H7 (cell line): ENCODE data around the gene PPP1R37. TPM values are rescaled to one million over a fixed set of nuclear protein-coding genes. Genes with fewer than 3 reads are reported as not detected.

Experiments
- DNase-seq: peaks from one replicate; pipeline ENCODE4 v3.0.0; 2012
- H3K27me3 ChIP-seq: 2 replicates; pipeline ENCODE4 v1.6.0; 2011; ENCODE audit warnings: mild to moderate bottlenecking, low read length; ENCODE audit not compliant: control insufficient read depth, insufficient read depth
- H3K36me3 ChIP-seq: replicated peaks from 2 replicates; pipeline ENCODE4 v1.5.1; 2011; ENCODE audit warnings: low read length; ENCODE audit not compliant: control insufficient read depth, insufficient read depth
- H3K4me3 ChIP-seq: 2 replicates; pipeline ENCODE4 v1.5.1; 2011; ENCODE audit warnings: low read depth, mild to moderate bottlenecking, control low read depth, low read length, moderate library complexity; ENCODE audit not compliant: insufficient read depth
- total RNA-seq: library from RNA; depleted of rRNA; stranded (reverse); fragments of >200 nt; shearing (Covaris generic); gene quantifications from 2 replicates; pipeline ENCODE4 v1.2.3, GENCODE V29; 2014

PPP1R37 gene
- total RNA-seq, 1 experiment from 2014 or later = 32.9 TPM

GRCh38 chr19:45172611-45173208 lies 79.7 kb downstream of the PPP1R37 start:
- DNase-seq = no peak
- no peak overlapping the region for H3K4me3 ChIP-seq
- no peaks in the 10 kb centered on the region for H3K27me3 ChIP-seq
- no peaks in the 10 kb centered on the region for H3K36me3 ChIP-seq

GRCh38 chr19:45173816-45174215 lies 80.8 kb downstream of the PPP1R37 start:
- Histone ChIP-seq H3K36me3 (no peaks in the 10 kb centered on the region), H3K4me3 (no peak overlapping the region), H3K27me3 (no peaks in the 10 kb centered on the region)
- no peak for DNase-seq

GRCh38 chr19:45175515-45176345 lies 82.8 kb downstream of the PPP1R37 start:
- Histone ChIP-seq H3K4me3 (no peak overlapping the region), H3K27me3 (peaks cover 3% of the 10 kb centered on the region; the same call in 1 of the 2 replicates), H3K36me3 (no peaks in the 10 kb centered on the region)
- DNase-seq = no peak

- H3K36me3 ChIP-seq = no peaks in the 10 kb centered on the region
- DNase-seq = no peak
- peaks cover 3% of the 10 kb centered on the region; the same call in 1 of the 2 replicates for H3K27me3 ChIP-seq
- H3K4me3 ChIP-seq = peak within 1 kb of the TSS; percentile 88
These were observed 84.9 kb downstream of the PPP1R37 start, which contains the start of gene TRAPPC6A for GRCh38 chr19:45177817-45178261. Gene TRAPPC6A, minus strand, starts transcription at chr19:45178237. Its CDS starts 19 bp downstream, at chr19:45178218.

GRCh38 chr19:45178262-45179071 lies 85.5 kb downstream of the PPP1R37 start, which contains the start of gene BLOC1S3:
Gene BLOC1S3, plus strand, starts transcription at chr19:45178784. Its CDS starts 513 bp downstream, at chr19:45179297.
- Histone ChIP-seq H3K36me3 (no peaks in the 10 kb centered on the region), H3K4me3 (peak within 1 kb of the TSS; percentile 88), H3K27me3 (peaks cover 3% of the 10 kb centered on the region; the same call in 1 of the 2 replicates)
- peak; percentile 98 for DNase-seq

GRCh38 chr19:45179072-45179891 lies 86.3 kb downstream of the PPP1R37 start:
- peaks cover 3% of the 10 kb centered on the region; the same call in 1 of the 2 replicates for H3K27me3 ChIP-seq
- DNase-seq = peak; percentile 74

GRCh38 chr19:45179892-45180370 lies 87.0 kb downstream of the PPP1R37 start:
- no peak for DNase-seq
- no peaks in the 10 kb centered on the region for H3K36me3 ChIP-seq
- H3K27me3 ChIP-seq = peaks cover 3% of the 10 kb centered on the region; the same call in 1 of the 2 replicates
- H3K4me3 ChIP-seq = peak overlapping the region; percentile 88

More at GRCh38 chr19:45179072-45179891, 86.3 kb downstream of the PPP1R37 start:
- Histone ChIP-seq H3K4me3 (peak overlapping the region; percentile 88), H3K36me3 (no peaks in the 10 kb centered on the region)

GRCh38 chr19:45180936-45181335 lies 88.0 kb downstream of the PPP1R37 start:
- Histone ChIP-seq H3K36me3 (no peaks in the 10 kb centered on the region), H3K27me3 (peaks cover 3% of the 10 kb centered on the region; the same call in 1 of the 2 replicates), H3K4me3 (no peak overlapping the region)
- peak; percentile 36 for DNase-seq

- peak; percentile 5 for DNase-seq
- Histone ChIP-seq H3K4me3 (no peak overlapping the region), H3K27me3 (peaks cover 3% of the 10 kb centered on the region; the same call in 1 of the 2 replicates), H3K36me3 (no peaks in the 10 kb centered on the region)
These were observed 89.8 kb downstream of the PPP1R37 start for GRCh38 chr19:45182758-45183157.

- peaks cover 3% of the 10 kb centered on the region; the same call in 1 of the 2 replicates for H3K27me3 ChIP-seq
These were observed 91.1 kb downstream of the PPP1R37 start for GRCh38 chr19:45184115-45184514.

GRCh38 chr19:45186509-45187334 lies 93.7 kb downstream of the PPP1R37 start:
- DNase-seq = no peak
- Histone ChIP-seq H3K4me3 (no peak overlapping the region), H3K27me3 (no peaks in the 10 kb centered on the region), H3K36me3 (no peaks in the 10 kb centered on the region)

More at GRCh38 chr19:45184115-45184514, 91.1 kb downstream of the PPP1R37 start:
- Histone ChIP-seq H3K4me3 (no peak overlapping the region), H3K36me3 (no peaks in the 10 kb centered on the region)
- no peak for DNase-seq

- H3K36me3 ChIP-seq = no peaks in the 10 kb centered on the region
- no peak overlapping the region for H3K4me3 ChIP-seq
- peak; percentile 93 for DNase-seq
- no peaks in the 10 kb centered on the region for H3K27me3 ChIP-seq
These were observed 94.6 kb downstream of the PPP1R37 start for GRCh38 chr19:45187421-45188100.
